B cell (primary cell): Measurements from ENCODE around the gene ADK. TPM values are rescaled to one million over a fixed set of nuclear protein-coding genes. Genes with fewer than 3 reads are reported as not detected.

ENCODE experiments used
- ATAC-seq: fragments of 200-7000 bp; cut with Tn5 transposase; one replicate; pipeline ENCODE4 v1.10.0; 2021; ENCODE audit warnings: low read depth, mild to moderate bottlenecking, moderate number of reproducible peaks, moderate library complexity
- CTCF ChIA-PET: fragments of 350-600 bp; sonication (Branson Sonifier 250); formaldehyde crosslinking; loops from one replicate; lab custom pipeline; 2021; ENCODE audit warnings: antibody characterized with exemption, inconsistent platforms; lab: Charles Lee
- POLR2A ChIA-PET: fragments of 350-600 bp; sonication (Branson Sonifier 250); formaldehyde crosslinking; loops from one replicate; lab custom pipeline; 2021; ENCODE audit warnings: antibody characterized with exemption; lab: Charles Lee
- DNase-seq: peaks from one replicate; pipeline ENCODE4 v3.0.0; 2013
- H2AFZ ChIP-seq: 2 replicates; pipeline ENCODE4 v1.6.1; 2012; ENCODE audit warnings: mild to moderate bottlenecking, low read depth, low read length; ENCODE audit not compliant: insufficient read depth, poor library complexity, severe bottlenecking
- H3K27ac ChIP-seq, 2 donors: 1 replicate in 1 of 2; 2 replicates in 1 of 2; pipeline ENCODE4 v1.5.1; 2012 to 2013; ENCODE audit warnings: low read length in 2 of 2, mild to moderate bottlenecking in 2 of 2, moderate library complexity in 1 of 2
- H3K27me3 ChIP-seq, 4 experiments: fragments of 200-600 bp in 1 of 4; sonication (generic) in 1 of 4; replicated peaks in 1 of 4; 1 replicate in 2 of 4; 2 replicates in 2 of 4; pipeline versions ENCODE4 v1.6.1 to v1.7.0; 2013 to 2016; ENCODE audit warnings: low read length in 3 of 4, mild to moderate bottlenecking in 2 of 4, mixed read lengths in 1 of 4, moderate library complexity in 1 of 4; ENCODE audit not compliant: insufficient read depth in 4 of 4, control insufficient read depth in 3 of 4; ENCODE audit errors: control extremely low read depth in 1 of 4
- H3K36me3 ChIP-seq, 2 experiments: replicated peaks in 1 of 2; 1 replicate in 1 of 2; 2 replicates in 1 of 2; pipeline versions ENCODE4 v1.6.1 to v1.7.1; 2013; ENCODE audit warnings: low read length in 1 of 2; ENCODE audit not compliant: insufficient read depth in 2 of 2, control insufficient read depth in 1 of 2; ENCODE audit errors: control extremely low read depth in 1 of 2, extremely low read depth in 1 of 2
- H3K4me1 ChIP-seq, 2 donors: fragments of 200-600 bp in 1 of 2; sonication (generic) in 1 of 2; 1 replicate in 1 of 2; 2 replicates in 1 of 2; pipeline versions ENCODE4 v1.5.1 to v1.6.1; 2013 to 2017; ENCODE audit warnings: low read length in 2 of 2; ENCODE audit not compliant: control insufficient read depth in 2 of 2, insufficient read depth in 2 of 2
- H3K4me2 ChIP-seq: replicated peaks from 2 replicates; pipeline ENCODE3; 2012; ENCODE audit warnings: mild to moderate bottlenecking, low read depth, low read length; ENCODE audit not compliant: poor library complexity, severe bottlenecking
- H3K4me3 ChIP-seq, 5 experiments: fragments of 200-600 bp in 1 of 5; sonication (generic) in 1 of 5; 1 replicate in 3 of 5; 2 replicates in 2 of 5; pipeline versions ENCODE4 v1.5.1 to v1.7.0; 2011 to 2016; ENCODE audit warnings: low read length in 4 of 5, mild to moderate bottlenecking in 4 of 5, low read depth in 2 of 5, control low read depth in 1 of 5, moderate library complexity in 1 of 5; ENCODE audit not compliant: insufficient read depth in 1 of 5; ENCODE audit errors: control extremely low read depth in 1 of 5, extremely low read depth in 1 of 5
- H3K79me2 ChIP-seq: fragments of 200-600 bp; sonication (generic); one replicate; pipeline ENCODE4 v1.6.0; 2016; ENCODE audit warnings: low read length; ENCODE audit not compliant: control insufficient read depth, insufficient read depth
- H3K9ac ChIP-seq: fragments of 200-600 bp; sonication (generic); 2 replicates; pipeline ENCODE4 v1.6.1; 2017; ENCODE audit warnings: mild to moderate bottlenecking, low read length, moderate library complexity
- H3K9me3 ChIP-seq, 3 donors: one replicate each; pipeline versions ENCODE4 v1.6.1 to v1.7.1; 2013; ENCODE audit warnings: low read length in 2 of 3; ENCODE audit not compliant: control insufficient read depth in 2 of 3, insufficient read depth in 1 of 3; ENCODE audit errors: control extremely low read depth in 1 of 3
- H4K20me1 ChIP-seq: 2 replicates; pipeline ENCODE4 v1.6.0; 2012; ENCODE audit warnings: mild to moderate bottlenecking, low read length; ENCODE audit not compliant: insufficient read depth, control insufficient read depth, poor library complexity, severe bottlenecking
- H3K27ac Mint-ChIP-seq: one replicate; pipeline ENCODE4 v1.8.0; 2021; ENCODE audit warnings: mixed read lengths
- H3K27me3 Mint-ChIP-seq: one replicate; pipeline ENCODE4 v1.8.0; 2021; ENCODE audit warnings: mixed read lengths
- H3K4me1 Mint-ChIP-seq: one replicate; pipeline ENCODE4 v1.8.0; 2021; ENCODE audit warnings: mixed read lengths
- H3K4me3 Mint-ChIP-seq: one replicate; pipeline ENCODE4 v1.8.0; 2021; ENCODE audit warnings: mixed read lengths
- H3K9me3 Mint-ChIP-seq: one replicate; pipeline ENCODE4 v1.8.0; 2022; ENCODE audit warnings: mixed read lengths; ENCODE audit not compliant: insufficient read depth
- CTCF ChIP-seq: fragments of 200-600 bp; IDR thresholded peaks from one replicate; pipeline ENCODE4 v1.8.0; 2022; ENCODE audit warnings: antibody characterized with exemption, mild to moderate bottlenecking
- EZH2 ChIP-seq: IDR thresholded peaks from 2 replicates; pipeline ENCODE4 v1.6.1; 2012; ENCODE audit warnings: borderline replicate concordance, low read depth, mild to moderate bottlenecking, moderate library complexity, low read length; ENCODE audit not compliant: insufficient read depth, poor library complexity, severe bottlenecking
- WGBS: methylation state at CpG from one replicate; pipeline ENCODE4 v1.1.5; 2013; ENCODE audit warnings: missing lambda C conversion rate; ENCODE audit not compliant: insufficient coverage; 5-methylcytosine and 5-hydroxymethylcytosine counted together
- intact Hi-C: fragments of 100-400 bp; cut with micrococcal nuclease; formaldehyde crosslinking; loops from one replicate; pipeline ENCODE4 v1.10.0; 2022
- polyA plus RNA-seq: library from polyadenylated mRNA; depleted of rRNA; stranded (reverse); fragments of >200 nt; gene quantifications from 2 replicates; pipeline ENCODE4 v1.2.3, GENCODE V29; 2012
- total RNA-seq, 2 donors: library from RNA; stranded (reverse); fragments of 120-200 nt in 1 of 2; gene quantifications; 1 replicate in 1 of 2; 2 replicates in 1 of 2; pipeline versions ENCODE4 v1.2.3 to v1.2.4, GENCODE V29; 2013 to 2022

The ADK gene
- total and polyA plus RNA-seq, 2 donors (not counting 1 experiment from before 2014, with no cell fraction given): 37.2 to 52.6 TPM

GRCh38 chr10:74383642-74384041 lies 232.6 kb downstream of the ADK start:
- Histone ChIP-seq H4K20me1 (no peaks in the 10 kb centered on the region), H3K79me2 (peaks cover 34% of the 10 kb centered on the region), H3K4me2 (peak overlapping the region; percentile 48), H3K27ac (peak overlapping the region in 1 of 2 donors; percentile 77), H3K9ac (peak overlapping the region; percentile 8), H2AFZ (no peak overlapping the region), H3K9me3 (peaks cover 0 to 2% (median 0%) of the 10 kb centered on the region in 3 donors), H3K27me3 (no peaks in the 10 kb centered on the region), H3K36me3 (peaks cover 0 to 3% of the 10 kb centered on the region in 2 experiments), H3K4me3 (no peak overlapping the region), H3K4me1 (peaks cover 21 to 40% of the 10 kb centered on the region in 2 donors)
- Mint-ChIP-seq H3K4me3 (peak overlapping the region; percentile 38), H3K27ac (peak overlapping the region; percentile 63), H3K27me3 (no peaks in the 10 kb centered on the region), H3K9me3 (no peaks in the 10 kb centered on the region), H3K4me1 (peaks cover 44% of the 10 kb centered on the region)
- ATAC-seq (peak; percentile 17), DNase-seq (peak; percentile 25)
- ChIA-PET CTCF (interaction anchor here (0.5 kb wide), 1 partner anchor 116 kb away, joined by 4 read pairs; no protein-coding TSS in a partner anchor), POLR2A (no interaction called here)
- intact Hi-C loops: loop anchor here (10.0 kb wide), 1 partner anchor 49 kb away; no protein-coding TSS in a partner anchor
- TF ChIP-seq EZH2 (no peak), CTCF (no peak)

GRCh38 chr10:74384615-74385183 lies 233.7 kb downstream of the ADK start:
- CTCF ChIA-PET: interaction anchor here (1.7 kb wide), 1 partner anchor 9 kb away, joined by 3 read pairs; no protein-coding TSS in a partner anchor
- H3K27me3 Mint-ChIP-seq: no peaks in the 10 kb centered on the region
- WGBS: 30% methylated on average over 1 of the region's 3 CpGs
- H2AFZ ChIP-seq: no peak overlapping the region
- H3K27ac ChIP-seq: peak overlapping the region; percentile 4 to 74
- peak overlapping the region; percentile 74 for H3K27ac Mint-ChIP-seq
- no peak overlapping the region for H3K9ac ChIP-seq
- no peaks in the 10 kb centered on the region for H3K9me3 Mint-ChIP-seq
- H3K27me3 ChIP-seq: no peaks in the 10 kb centered on the region
- no peak overlapping the region for H3K4me3 ChIP-seq
- intact Hi-C loops: loop anchor here (10.0 kb wide), 1 partner anchor 50 kb away; no protein-coding TSS in a partner anchor
- peaks cover 31% of the 10 kb centered on the region for H3K79me2 ChIP-seq
- ATAC-seq: peak; percentile 31
- peaks cover 40% of the 10 kb centered on the region for H3K4me1 Mint-ChIP-seq
- DNase-seq: peak; percentile 26
- H3K4me2 ChIP-seq: peak overlapping the region; percentile 48
- POLR2A ChIA-PET: interaction anchor here (0.5 kb wide), 1 partner anchor 647 kb away, joined by 5 read pairs; no protein-coding TSS in a partner anchor
- peaks cover 0 to 3% of the 10 kb centered on the region in 2 experiments for H3K36me3 ChIP-seq
- no peaks in the 10 kb centered on the region for H3K9me3 ChIP-seq
- H3K4me3 Mint-ChIP-seq: peak overlapping the region; percentile 38
- H3K4me1 ChIP-seq: peaks cover 21 to 40% of the 10 kb centered on the region in 2 donors
- H4K20me1 ChIP-seq: peaks cover 5% of the 10 kb centered on the region
- TF ChIP-seq CTCF: no peak
- TF ChIP-seq EZH2: no peak
